T-helper 22 cell (primary cell): Measurements from ENCODE around the gene PRG3.

Experiments
- DNase-seq: peaks from one replicate; pipeline ENCODE4 v3.0.0-alpha.2; 2020; ENCODE audit warnings: low read depth

PRG3 gene

GRCh38 chr11:57336111-57336666 lies 44.8 kb downstream of the PRG3 start:
- no peak for DNase-seq

GRCh38 chr11:57335343-57336110 lies 45.4 kb downstream of the PRG3 start, which contains the start of gene SSRP1:
Gene SSRP1, minus strand, starts transcription at chr11:57335892. Its CDS starts 771 bp downstream, at chr11:57335121.
- DNase-seq: peak; percentile 78

GRCh38 chr11:57335023-57335342 lies 46.0 kb downstream of the PRG3 start:
- DNase-seq: no peak

GRCh38 chr11:57332694-57333440 lies 48.1 kb downstream of the PRG3 start:
- no peak for DNase-seq

- DNase-seq: no peak
These were observed 49.2 kb downstream of the PRG3 start for GRCh38 chr11:57331720-57332119.

- DNase-seq: no peak
These were observed 50.9 kb downstream of the PRG3 start for GRCh38 chr11:57330029-57330428.

- no peak for DNase-seq
These were observed 53.2 kb downstream of the PRG3 start for GRCh38 chr11:57327721-57328120.
